ENCODE results near the gene TBC1D16. TPM values are rescaled to one million over a fixed set of nuclear protein-coding genes. Genes with fewer than 3 reads are reported as not detected.

TBC1D16 gene
- total RNA-seq, 2 experiments from 2014 or later = 8.8 to 9.0 TPM

DNA sequence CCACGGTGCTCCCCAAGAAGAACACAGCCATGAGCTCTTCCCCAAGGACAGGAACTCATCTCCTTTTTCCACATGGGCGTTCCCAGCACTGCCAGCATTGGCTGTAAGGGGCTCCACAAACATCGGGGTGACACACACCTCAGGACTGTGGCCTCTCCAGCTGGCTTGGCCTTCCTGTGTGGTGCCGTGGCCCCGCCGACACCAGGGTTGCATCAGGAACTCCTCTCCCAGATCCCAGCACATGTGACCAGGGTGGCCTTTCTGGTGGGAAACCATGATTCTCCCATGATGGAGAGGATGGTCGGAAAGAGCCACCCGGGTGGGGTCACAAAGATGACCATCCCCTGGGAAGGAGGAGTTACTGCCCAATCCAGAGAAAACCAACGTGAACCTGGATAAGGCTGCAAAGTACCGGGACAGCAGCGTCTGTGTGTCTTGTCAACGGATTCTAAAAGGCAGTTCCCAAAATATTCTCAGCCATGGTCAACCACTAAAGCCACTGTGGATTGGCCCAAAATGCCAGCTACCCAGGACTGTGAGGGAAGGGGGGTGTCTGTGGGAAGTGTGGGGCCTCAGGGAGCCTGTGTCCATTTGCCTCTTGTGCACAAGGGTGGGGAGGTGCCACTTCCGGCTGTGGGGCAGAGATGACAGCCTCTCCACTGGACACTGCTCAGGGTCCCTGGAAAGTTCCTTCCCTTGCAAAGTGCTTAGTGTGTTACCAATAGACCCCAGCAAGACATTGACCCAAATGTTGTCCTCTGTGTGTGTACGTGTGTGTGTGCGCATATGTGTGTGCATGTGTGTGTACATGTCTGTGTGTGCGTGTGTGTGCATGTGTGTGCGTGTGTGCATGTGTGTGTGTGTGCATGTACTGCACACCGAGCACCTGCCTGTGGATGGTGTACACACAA, 118.4 kb downstream of the TBC1D16 start:
- H3K4me1 Mint-ChIP-seq = no peaks in the 10 kb centered on the region
- DNase-seq = no peak
- H3K27me3 Mint-ChIP-seq = peaks cover 8% of the 10 kb centered on the region
- H3K36me3 Mint-ChIP-seq = no peaks in the 10 kb centered on the region
- no peaks in the 10 kb centered on the region for H3K9me3 Mint-ChIP-seq
- no peak overlapping the region for H3K27ac Mint-ChIP-seq
- no peak overlapping the region for H3K4me3 Mint-ChIP-seq

DNA sequence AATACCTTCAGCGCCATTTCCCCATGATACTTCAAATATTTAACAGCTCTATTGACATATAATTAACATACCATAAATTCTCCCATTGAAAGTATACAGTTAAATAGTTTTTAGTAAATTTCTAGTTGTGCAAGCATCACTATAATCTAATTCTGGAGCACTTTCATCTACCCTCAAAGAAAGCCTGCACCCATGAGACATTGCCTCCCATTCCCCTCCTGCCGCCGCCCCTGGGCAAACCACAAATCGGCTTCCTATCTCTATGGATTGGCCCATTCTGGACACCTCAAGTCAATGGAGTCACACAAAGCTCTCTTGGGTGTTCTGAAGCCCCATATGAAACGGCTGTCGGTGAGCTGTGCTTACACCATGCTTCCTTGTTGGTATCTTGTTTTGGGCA, 119.2 kb downstream of the TBC1D16 start:
- no peak for DNase-seq
- H3K36me3 Mint-ChIP-seq = no peaks in the 10 kb centered on the region
- H3K27me3 Mint-ChIP-seq = peaks cover 4% of the 10 kb centered on the region
- no peak overlapping the region for H3K27ac Mint-ChIP-seq
- no peaks in the 10 kb centered on the region for H3K4me1 Mint-ChIP-seq
- H3K9me3 Mint-ChIP-seq = no peaks in the 10 kb centered on the region
- H3K4me3 Mint-ChIP-seq = no peak overlapping the region

DNA sequence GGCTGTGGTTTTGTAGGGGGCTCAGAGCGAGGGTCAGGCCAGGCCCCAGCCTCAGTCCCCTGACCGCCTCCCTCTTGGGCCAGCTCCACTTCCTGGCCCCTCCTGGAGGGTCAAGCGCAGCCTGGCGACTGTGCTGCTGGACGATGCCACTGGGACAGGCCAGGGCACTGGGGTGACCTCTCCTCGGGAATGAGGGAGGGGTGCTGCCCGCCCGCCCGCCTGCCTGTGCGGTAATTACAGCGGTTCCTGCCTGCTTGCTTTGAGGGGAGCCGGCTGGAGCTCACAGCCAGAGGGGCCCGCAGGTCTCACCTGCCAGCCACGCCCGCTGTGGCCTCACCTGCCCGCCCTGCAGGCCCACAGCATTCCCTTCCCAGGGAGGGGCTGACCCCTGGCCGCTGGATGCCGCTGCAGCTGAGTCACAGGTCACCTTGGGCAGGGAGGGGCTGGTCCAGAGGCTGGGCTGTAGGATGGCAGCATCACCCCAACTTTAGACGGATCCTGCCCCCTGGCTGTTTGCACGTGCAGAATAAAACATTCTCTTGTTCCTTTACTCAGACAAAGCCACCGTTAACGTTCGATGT, 119.7 kb downstream of the TBC1D16 start:
- H3K27ac Mint-ChIP-seq = no peak overlapping the region
- DNase-seq = no peak
- peaks cover 3% of the 10 kb centered on the region for H3K27me3 Mint-ChIP-seq
- H3K9me3 Mint-ChIP-seq = no peaks in the 10 kb centered on the region
- no peaks in the 10 kb centered on the region for H3K36me3 Mint-ChIP-seq
- H3K4me3 Mint-ChIP-seq = no peak overlapping the region
- no peaks in the 10 kb centered on the region for H3K4me1 Mint-ChIP-seq

DNA sequence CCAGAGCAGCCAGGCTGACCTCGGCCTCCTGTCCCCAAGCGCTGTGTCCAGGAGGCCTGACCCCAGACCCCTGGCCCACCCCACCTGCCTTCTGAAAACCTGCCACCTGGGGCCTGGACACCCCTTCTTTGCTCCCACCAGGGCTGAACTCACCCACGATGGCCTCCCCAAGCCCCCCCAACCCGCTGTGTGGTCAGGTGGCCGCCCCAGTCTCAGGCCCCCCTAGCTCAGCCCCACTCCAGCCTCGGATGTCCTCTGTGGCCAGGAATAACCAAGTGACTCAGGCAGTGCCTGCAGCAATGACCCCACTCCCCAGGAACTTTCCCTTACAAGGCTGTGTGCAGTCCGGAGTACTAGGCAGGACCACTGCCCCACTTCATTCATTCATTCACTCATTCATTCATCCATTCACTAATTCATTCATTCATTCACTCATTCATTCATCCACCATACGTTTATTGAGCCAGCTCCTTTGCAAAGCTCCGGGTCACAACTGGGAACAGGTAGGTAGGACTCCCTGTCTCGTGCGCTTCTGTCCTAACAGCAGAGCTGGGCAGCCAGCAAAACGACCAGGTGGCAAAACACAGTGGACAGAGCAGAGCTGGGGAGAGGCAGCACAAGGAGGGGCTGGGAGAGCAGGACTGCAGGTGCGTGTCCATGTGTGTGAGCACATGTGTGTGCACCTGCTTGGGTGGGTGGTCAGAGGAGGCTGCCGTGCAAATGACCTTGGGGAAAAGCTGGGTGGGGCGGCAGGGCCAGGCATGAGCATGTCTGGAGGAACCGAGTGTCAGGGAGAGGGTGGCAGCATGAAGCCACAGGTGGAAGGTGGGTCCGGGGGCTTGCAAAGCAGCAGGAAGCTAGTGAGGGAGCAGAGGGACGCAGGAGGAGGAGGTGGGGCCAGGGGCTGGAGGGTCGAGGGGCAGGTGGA, 120.6 kb downstream of the TBC1D16 start:
- no peaks in the 10 kb centered on the region for H3K36me3 Mint-ChIP-seq
- H3K27me3 Mint-ChIP-seq = peaks cover 3% of the 10 kb centered on the region
- no peaks in the 10 kb centered on the region for H3K9me3 Mint-ChIP-seq
- H3K4me3 Mint-ChIP-seq = no peak overlapping the region
- H3K4me1 Mint-ChIP-seq = no peaks in the 10 kb centered on the region
- no peak overlapping the region for H3K27ac Mint-ChIP-seq
- no peak for DNase-seq

DNA sequence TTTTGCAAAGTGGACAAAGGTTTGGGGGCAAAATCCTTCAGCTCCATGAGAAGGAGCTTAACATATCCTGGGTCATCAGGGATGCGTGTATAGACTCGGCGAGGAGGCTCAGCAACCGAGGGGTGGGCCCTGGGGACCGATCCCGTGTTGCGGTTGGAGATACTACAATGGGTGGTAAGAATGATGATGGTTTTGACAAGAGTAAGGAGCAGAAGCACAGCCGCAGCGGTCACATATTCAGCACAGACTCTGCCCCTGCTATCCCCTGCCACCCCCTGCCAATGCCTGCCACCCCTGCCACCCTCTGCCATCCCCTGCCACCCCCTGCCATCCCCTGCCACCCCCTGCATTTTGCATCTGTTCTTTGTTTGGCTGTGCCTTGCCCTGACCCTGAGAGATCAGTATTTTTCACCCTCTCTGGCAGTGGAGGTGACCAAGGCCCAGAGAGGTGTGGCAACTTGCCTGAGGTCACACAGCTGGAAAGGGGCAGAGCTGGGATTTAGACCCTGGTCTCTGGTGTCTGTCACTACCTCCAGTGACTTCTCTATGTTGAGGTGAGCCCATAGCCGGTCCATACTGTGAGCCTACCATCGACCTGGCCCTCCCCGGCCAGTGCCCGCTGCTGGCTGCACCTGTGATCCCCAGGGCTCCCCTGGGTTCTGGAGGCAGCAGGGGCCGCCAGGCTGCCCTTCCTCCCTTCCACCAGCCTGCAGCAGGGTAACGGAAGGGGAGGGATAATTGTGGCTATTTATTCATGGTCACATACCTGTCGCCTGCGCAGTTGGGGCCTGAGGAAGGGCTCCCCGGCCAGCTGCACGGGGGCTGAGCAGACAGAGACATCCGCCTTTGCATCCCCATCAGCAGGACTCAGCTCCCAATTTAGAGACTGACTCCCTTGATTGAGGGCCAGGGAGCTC, 121.5 kb downstream of the TBC1D16 start:
- DNase-seq = no peak
- Mint-ChIP-seq H3K27ac (no peak overlapping the region), H3K27me3 (peaks cover 3% of the 10 kb centered on the region), H3K4me3 (no peak overlapping the region), H3K36me3 (no peaks in the 10 kb centered on the region), H3K4me1 (no peaks in the 10 kb centered on the region), H3K9me3 (no peaks in the 10 kb centered on the region)

DNA sequence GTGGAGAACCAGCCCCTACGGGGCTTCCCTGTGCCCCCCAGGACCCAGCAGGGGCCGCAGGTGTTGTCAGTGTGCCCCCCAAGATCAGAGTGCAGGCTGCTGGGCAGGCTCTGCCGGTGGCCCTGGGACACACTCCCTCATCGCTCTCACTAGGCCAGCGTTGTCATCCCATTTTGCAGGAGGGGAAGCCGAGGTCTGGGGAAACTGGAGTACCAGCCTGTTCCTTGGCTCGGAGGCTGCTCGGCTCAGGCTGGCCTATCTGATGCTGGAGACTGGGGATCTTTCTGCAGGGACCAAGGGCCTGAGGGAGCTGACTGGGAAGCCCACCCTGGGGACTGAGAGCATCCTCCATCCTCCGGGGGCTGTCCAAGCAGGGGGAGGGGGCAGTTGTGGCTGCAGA, 122.2 kb downstream of the TBC1D16 start:
- no peak for DNase-seq
- no peaks in the 10 kb centered on the region for H3K36me3 Mint-ChIP-seq
- H3K9me3 Mint-ChIP-seq = no peaks in the 10 kb centered on the region
- H3K4me3 Mint-ChIP-seq = no peak overlapping the region
- H3K4me1 Mint-ChIP-seq = no peaks in the 10 kb centered on the region
- no peak overlapping the region for H3K27ac Mint-ChIP-seq
- peaks cover 3% of the 10 kb centered on the region for H3K27me3 Mint-ChIP-seq

DNA sequence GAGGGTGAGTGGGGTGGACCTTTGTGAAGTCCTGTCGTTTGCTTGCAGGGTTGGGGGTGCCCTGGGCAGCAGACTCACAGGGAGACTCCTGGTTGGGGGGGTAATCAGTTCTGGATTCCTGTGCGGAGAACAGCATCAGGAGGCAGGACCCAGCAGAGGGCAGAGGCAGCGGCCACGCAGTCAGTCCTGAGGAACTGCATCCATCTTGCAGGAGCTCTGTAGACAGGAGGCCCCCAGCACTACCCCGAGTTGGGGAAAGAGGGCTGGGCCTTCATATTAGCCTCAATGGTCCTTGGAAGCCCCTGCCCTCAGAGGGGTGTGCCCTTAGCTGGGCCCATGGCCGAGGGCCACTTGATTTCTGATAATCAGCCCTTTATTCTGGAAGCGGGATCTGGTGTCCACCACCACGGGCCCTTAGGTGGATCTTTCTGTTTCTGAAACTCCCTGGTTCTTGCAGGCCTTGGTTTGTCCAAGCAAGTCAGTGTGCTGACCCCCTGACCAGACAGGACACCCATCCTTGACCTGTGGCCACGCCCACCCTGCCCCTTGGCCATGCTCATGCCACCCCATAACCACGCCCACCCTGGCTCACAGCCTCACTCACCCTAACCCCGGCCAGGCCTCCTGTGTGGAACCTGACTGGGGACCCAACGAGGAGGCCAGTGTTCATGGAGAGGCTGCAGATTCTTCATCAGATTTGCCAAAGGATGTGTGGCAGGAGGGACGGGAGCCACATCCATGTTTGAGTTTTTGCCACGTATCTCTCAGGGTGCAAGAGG, 122.9 kb downstream of the TBC1D16 start:
- DNase-seq = no peak
- no peaks in the 10 kb centered on the region for H3K27me3 Mint-ChIP-seq
- no peaks in the 10 kb centered on the region for H3K4me1 Mint-ChIP-seq
- no peaks in the 10 kb centered on the region for H3K9me3 Mint-ChIP-seq
- H3K4me3 Mint-ChIP-seq = no peak overlapping the region
- no peaks in the 10 kb centered on the region for H3K36me3 Mint-ChIP-seq
- H3K27ac Mint-ChIP-seq = no peak overlapping the region

DNA sequence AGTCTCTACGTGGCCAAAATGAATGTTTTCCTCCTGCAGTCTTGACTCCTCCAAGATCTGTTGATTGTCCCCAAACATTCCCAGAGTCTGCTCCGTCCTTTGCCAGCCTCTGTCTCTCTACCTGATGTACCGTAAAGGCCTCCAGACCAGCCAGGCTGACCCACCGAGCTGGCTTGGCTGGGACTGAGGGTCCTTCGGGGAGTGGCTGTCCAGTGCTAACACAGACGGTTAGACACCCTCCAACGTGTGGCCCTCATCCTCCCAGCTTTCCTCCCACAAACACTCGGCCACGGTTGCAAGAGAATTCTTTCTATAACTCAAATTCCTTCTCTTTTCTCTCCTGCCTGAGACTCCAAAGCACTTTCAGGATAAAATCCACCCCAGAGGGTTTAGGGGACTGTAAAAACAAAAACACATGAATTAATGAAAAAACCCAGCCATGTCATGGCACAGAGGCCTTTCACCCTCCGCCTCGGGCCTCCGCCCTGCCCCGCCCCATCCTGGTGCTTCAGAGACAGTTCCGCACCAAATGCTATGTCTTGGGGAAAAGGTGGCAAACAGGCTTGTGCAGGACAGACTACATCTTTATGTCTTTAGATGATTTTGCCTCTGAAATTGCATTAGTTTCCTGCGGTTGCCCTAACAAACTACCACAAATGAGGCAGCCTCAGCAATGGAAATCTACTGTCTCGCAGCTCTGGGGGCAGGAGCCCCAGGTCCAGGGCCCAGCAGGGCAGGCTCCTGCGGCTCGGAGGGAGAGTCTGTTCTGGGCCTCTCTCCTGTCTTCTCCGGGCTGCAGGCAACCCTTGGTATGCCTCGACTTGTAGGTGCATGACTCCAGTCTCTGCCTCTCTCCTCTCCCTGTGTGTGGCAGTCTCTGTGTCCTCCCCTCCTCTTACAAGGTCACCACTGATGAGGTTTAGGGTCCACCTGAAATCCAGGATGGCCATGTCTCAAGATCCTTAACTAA, 124.0 kb downstream of the TBC1D16 start:
- Mint-ChIP-seq H3K4me1 (no peaks in the 10 kb centered on the region), H3K9me3 (no peaks in the 10 kb centered on the region), H3K27ac (no peak overlapping the region), H3K4me3 (no peak overlapping the region), H3K36me3 (no peaks in the 10 kb centered on the region), H3K27me3 (peaks cover 4% of the 10 kb centered on the region)
- DNase-seq = no peak

DNA sequence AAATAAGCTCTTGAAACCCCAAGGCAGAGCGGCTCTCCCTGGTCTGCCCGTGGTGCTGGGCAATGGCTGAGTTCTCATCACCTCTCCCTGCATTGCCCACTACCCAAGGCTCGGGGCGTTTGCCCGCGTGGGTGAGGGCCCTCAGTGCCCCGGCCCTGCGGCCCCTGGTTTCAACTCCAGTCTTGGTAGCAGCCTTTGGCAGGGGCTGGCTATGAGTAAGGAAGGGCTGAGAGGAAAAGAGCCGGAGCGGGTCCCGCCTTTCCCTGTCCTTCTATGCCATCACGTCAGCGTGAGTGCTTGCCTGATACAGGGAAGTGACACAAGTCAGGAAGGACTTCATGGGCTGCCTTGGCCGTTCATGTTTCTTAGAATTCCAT, 124.7 kb downstream of the TBC1D16 start:
- Mint-ChIP-seq H3K4me1 (no peaks in the 10 kb centered on the region), H3K9me3 (no peaks in the 10 kb centered on the region), H3K27ac (no peak overlapping the region), H3K4me3 (no peak overlapping the region), H3K27me3 (peaks cover 4% of the 10 kb centered on the region), H3K36me3 (no peaks in the 10 kb centered on the region)
- no peak for DNase-seq

DNA sequence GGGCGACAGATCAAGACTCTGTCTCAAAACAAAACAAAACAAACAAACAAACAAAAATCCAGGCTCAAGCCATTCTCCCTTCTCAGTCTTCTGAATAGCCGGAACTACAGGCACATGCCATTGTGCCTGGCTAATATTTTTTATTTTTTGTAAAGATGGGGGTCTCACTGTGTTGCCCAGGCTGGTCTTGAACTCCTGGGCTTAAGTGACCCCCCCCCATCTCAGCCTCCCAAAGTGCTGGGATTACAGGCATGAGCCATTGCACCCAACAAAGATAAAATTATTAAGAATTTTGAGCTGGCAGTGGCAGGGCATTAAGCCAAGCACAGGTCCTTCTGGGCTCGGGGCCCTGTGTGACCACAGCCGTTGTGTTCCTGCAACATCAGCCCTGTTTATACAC, 126.6 kb downstream of the TBC1D16 start:
- no peaks in the 10 kb centered on the region for H3K9me3 Mint-ChIP-seq

DNA sequence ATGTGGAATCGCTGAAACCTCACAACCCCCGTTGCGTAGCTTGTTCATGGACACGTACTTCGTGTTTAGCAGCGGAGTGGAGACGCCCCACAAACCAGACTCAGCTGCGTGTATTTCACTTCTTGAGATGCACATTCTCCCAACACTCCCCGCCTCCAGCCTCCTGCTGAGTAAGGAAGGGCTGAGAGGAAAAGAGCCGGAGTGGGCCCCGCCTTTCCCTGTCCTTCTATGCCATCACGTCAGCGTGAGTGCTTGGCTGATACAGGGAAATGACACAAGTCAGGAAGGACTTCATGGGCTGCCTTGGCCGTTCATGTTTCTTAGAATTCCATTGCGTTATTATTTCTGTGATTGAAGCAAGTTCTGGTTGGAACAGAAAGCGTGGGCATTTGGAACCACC, 127.8 kb downstream of the TBC1D16 start:
- Mint-ChIP-seq H3K27ac (no peak overlapping the region), H3K9me3 (no peaks in the 10 kb centered on the region), H3K4me3 (no peak overlapping the region), H3K36me3 (no peaks in the 10 kb centered on the region), H3K27me3 (peaks cover 8% of the 10 kb centered on the region), H3K4me1 (no peaks in the 10 kb centered on the region)
- DNase-seq = no peak

More for the DNA sequence above, 126.6 kb downstream of the TBC1D16 start:
- Mint-ChIP-seq H3K4me1 (no peaks in the 10 kb centered on the region), H3K27me3 (peaks cover 7% of the 10 kb centered on the region), H3K36me3 (no peaks in the 10 kb centered on the region), H3K27ac (no peak overlapping the region), H3K4me3 (no peak overlapping the region)
- DNase-seq = no peak

DNA sequence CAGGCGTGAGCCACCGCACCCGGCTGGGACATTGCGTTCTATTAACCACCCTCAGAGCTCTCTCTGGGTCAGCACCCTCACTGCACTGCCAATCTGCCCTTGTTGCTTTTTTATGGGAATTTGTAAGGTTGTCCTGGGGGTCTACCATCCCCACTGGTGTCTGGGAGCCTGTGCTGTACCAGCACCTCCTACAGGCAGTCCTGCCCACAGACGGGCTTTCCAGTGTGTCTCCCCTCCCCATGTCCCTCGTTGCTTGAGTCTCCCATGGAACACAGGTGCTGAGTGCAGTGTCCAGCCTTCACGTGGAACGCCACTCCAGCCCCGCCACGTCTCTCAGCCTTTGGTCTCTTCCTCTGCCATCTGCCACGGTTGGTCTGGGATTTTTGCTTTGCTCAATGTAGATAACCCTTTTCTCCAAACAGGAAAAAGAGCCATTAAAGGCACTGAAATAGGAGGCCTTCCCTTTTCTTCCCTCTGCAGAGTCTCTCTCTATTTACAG, 128.4 kb downstream of the TBC1D16 start:
- Mint-ChIP-seq H3K4me3 (no peak overlapping the region), H3K27me3 (peaks cover 8% of the 10 kb centered on the region), H3K9me3 (no peaks in the 10 kb centered on the region), H3K27ac (no peak overlapping the region), H3K36me3 (no peaks in the 10 kb centered on the region), H3K4me1 (no peaks in the 10 kb centered on the region)
- DNase-seq = no peak

DNA sequence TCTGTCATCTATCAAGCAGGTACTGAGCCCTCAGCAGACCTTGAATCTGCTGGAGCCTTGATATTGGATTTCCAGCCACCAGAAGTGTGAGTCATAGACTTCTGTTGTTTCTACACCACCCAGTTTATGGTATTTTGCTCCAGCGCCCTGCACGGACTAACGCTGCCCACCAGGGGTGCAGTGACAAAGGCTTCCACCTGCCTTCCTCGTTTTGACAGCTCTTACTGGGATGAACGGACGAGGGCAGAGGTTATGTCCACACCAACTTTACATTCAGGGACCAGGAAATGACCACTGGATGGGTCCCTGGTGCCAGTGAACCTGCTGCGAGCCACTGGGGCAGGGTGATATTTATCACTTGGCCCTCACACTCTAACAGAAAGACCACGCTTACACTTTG, 129.8 kb downstream of the TBC1D16 start:
- H3K4me1 Mint-ChIP-seq = no peaks in the 10 kb centered on the region
- H3K9me3 Mint-ChIP-seq = no peaks in the 10 kb centered on the region
- H3K36me3 Mint-ChIP-seq = no peaks in the 10 kb centered on the region
- no peak overlapping the region for H3K27ac Mint-ChIP-seq
- H3K27me3 Mint-ChIP-seq = peaks cover 8% of the 10 kb centered on the region
- H3K4me3 Mint-ChIP-seq = no peak overlapping the region
- DNase-seq = no peak

Measured in activated naive CD8-positive, alpha-beta T cell treated with anti-CD3 and anti-CD28 coated beads for 36 hours (primary cell).